ENCODE data around the gene PIP5K1C. TPM values are rescaled to one million over a fixed set of nuclear protein-coding genes. Genes with fewer than 3 reads are reported as not detected.
"Not testable (repeated sequence)": the region's sequence is repeated elsewhere in the genome, so short reads cannot be mapped to it uniquely, and the experiment has no call there.

The PIP5K1C gene
- total RNA-seq, 1 donor from 2014 or later, result 75.7 TPM

- Mint-ChIP-seq H3K9me3 (ENCODE audit: unreplicated experiment) (no peaks in the 10 kb centered on the region), H3K27me3 (ENCODE audit: unreplicated experiment) (peaks cover 3% of the 10 kb centered on the region), H3K4me1 (ENCODE audit: unreplicated experiment) (no peaks in the 10 kb centered on the region), H3K36me3 (ENCODE audit: unreplicated experiment) (no peaks in the 10 kb centered on the region), H3K27ac (ENCODE audit: unreplicated experiment) (no peak overlapping the region), H3K4me3 (ENCODE audit: unreplicated experiment) (no peak overlapping the region)
- DNase-seq (ENCODE audit: extremely low spot score, unreplicated experiment), result no peak
- TF ChIP-seq CTCF (IDR thresholded peaks at IDR 0.05), result no peak
These were observed 110.3 kb downstream of the PIP5K1C start for GRCh38 chr19:3589949-3590348.

- Mint-ChIP-seq H3K4me1 (ENCODE audit: unreplicated experiment) (no peaks in the 10 kb centered on the region), H3K27me3 (ENCODE audit: unreplicated experiment) (peaks cover under 1% of the 10 kb centered on the region), H3K9me3 (ENCODE audit: unreplicated experiment) (no peaks in the 10 kb centered on the region), H3K27ac (ENCODE audit: unreplicated experiment) (no peak overlapping the region), H3K36me3 (ENCODE audit: unreplicated experiment) (no peaks in the 10 kb centered on the region), H3K4me3 (ENCODE audit: unreplicated experiment) (no peak overlapping the region)
- DNase-seq (ENCODE audit: extremely low spot score, unreplicated experiment), result no peak
- TF ChIP-seq CTCF (IDR thresholded peaks at IDR 0.05), result no peak
These were observed 110.8 kb downstream of the PIP5K1C start for GRCh38 chr19:3589439-3589838.

- no peak for TF ChIP-seq CTCF (IDR thresholded peaks at IDR 0.05)
- H3K27me3 Mint-ChIP-seq (ENCODE audit: unreplicated experiment), result no peaks in the 10 kb centered on the region
- no peaks in the 10 kb centered on the region for H3K4me1 Mint-ChIP-seq (ENCODE audit: unreplicated experiment)
- H3K4me3 Mint-ChIP-seq (ENCODE audit: unreplicated experiment), result no peak overlapping the region
- H3K27ac Mint-ChIP-seq (ENCODE audit: unreplicated experiment), result no peak overlapping the region
- H3K36me3 Mint-ChIP-seq (ENCODE audit: unreplicated experiment), result no peaks in the 10 kb centered on the region
- no peak for DNase-seq (ENCODE audit: extremely low spot score, unreplicated experiment)
- no peaks in the 10 kb centered on the region for H3K9me3 Mint-ChIP-seq (ENCODE audit: unreplicated experiment)
These were observed 113.4 kb downstream of the PIP5K1C start for GRCh38 chr19:3586707-3587346.

GRCh38 chr19:3586127-3586626 lies 114.1 kb downstream of the PIP5K1C start:
- H3K9me3 Mint-ChIP-seq (ENCODE audit: unreplicated experiment), result no peaks in the 10 kb centered on the region
- H3K36me3 Mint-ChIP-seq (ENCODE audit: unreplicated experiment), result no peaks in the 10 kb centered on the region
- H3K27me3 Mint-ChIP-seq (ENCODE audit: unreplicated experiment), result no peaks in the 10 kb centered on the region
- H3K4me3 Mint-ChIP-seq (ENCODE audit: unreplicated experiment), result no peak overlapping the region
- H3K27ac Mint-ChIP-seq (ENCODE audit: unreplicated experiment), result no peak overlapping the region
- DNase-seq (ENCODE audit: extremely low spot score, unreplicated experiment), result no peak
- H3K4me1 Mint-ChIP-seq (ENCODE audit: unreplicated experiment), result no peaks in the 10 kb centered on the region
- TF ChIP-seq CTCF (IDR thresholded peaks at IDR 0.05), result peak; percentile 63

- H3K36me3 Mint-ChIP-seq (ENCODE audit: unreplicated experiment), result no peaks in the 10 kb centered on the region
- no peak for TF ChIP-seq CTCF (IDR thresholded peaks at IDR 0.05)
- no peaks in the 10 kb centered on the region for H3K9me3 Mint-ChIP-seq (ENCODE audit: unreplicated experiment)
- peaks cover 5% of the 10 kb centered on the region for H3K4me1 Mint-ChIP-seq (ENCODE audit: unreplicated experiment)
- DNase-seq (ENCODE audit: extremely low spot score, unreplicated experiment), result no peak
- H3K27ac Mint-ChIP-seq (ENCODE audit: unreplicated experiment), result no peak within 1 kb of the TSS
- H3K4me3 Mint-ChIP-seq (ENCODE audit: unreplicated experiment), result no peak within 1 kb of the TSS
- H3K27me3 Mint-ChIP-seq (ENCODE audit: unreplicated experiment), result no peaks in the 10 kb centered on the region
These were observed 114.8 kb downstream of the PIP5K1C start, which contains the start of gene GIPC3 for GRCh38 chr19:3585301-3586126. TSS of gene GIPC3 (plus strand) at chr19:3585478. CDS start at chr19:3585598, 120 bp downstream.

- peaks cover 18% of the 10 kb centered on the region for H3K4me1 Mint-ChIP-seq (ENCODE audit: unreplicated experiment)
- not testable (repeated sequence) for H3K27me3 Mint-ChIP-seq (ENCODE audit: unreplicated experiment); H3K9me3 Mint-ChIP-seq (ENCODE audit: unreplicated experiment); H3K27ac Mint-ChIP-seq (ENCODE audit: unreplicated experiment); DNase-seq (ENCODE audit: extremely low spot score, unreplicated experiment); H3K4me3 Mint-ChIP-seq (ENCODE audit: unreplicated experiment); H3K36me3 Mint-ChIP-seq (ENCODE audit: unreplicated experiment)
These were observed 116.0 kb downstream of the PIP5K1C start for GRCh38 chr19:3584036-3584802.

- peaks cover 19% of the 10 kb centered on the region for H3K4me1 Mint-ChIP-seq (ENCODE audit: unreplicated experiment)
- H3K27ac Mint-ChIP-seq (ENCODE audit: unreplicated experiment); DNase-seq (ENCODE audit: extremely low spot score, unreplicated experiment); H3K36me3 Mint-ChIP-seq (ENCODE audit: unreplicated experiment); H3K9me3 Mint-ChIP-seq (ENCODE audit: unreplicated experiment); H3K27me3 Mint-ChIP-seq (ENCODE audit: unreplicated experiment); H3K4me3 Mint-ChIP-seq (ENCODE audit: unreplicated experiment): not testable (repeated sequence)
These were observed 118.5 kb downstream of the PIP5K1C start for GRCh38 chr19:3581792-3582191.
